Astrocyte of the spinal cord (primary cell): ENCODE measurements around the gene TMC8.
"Not testable (repeated sequence)": the region's sequence is repeated elsewhere in the genome, so short reads cannot be mapped to it uniquely, and the experiment has no call there.

Experiments
- DNase-seq: peaks from one replicate; pipeline ENCODE4 v3.0.0; 2011; ENCODE audit warnings: low read depth, low spot score
- H3K4me3 ChIP-seq: 2 replicates; pipeline ENCODE4 v1.5.1; 2011; ENCODE audit warnings: low read depth, mild to moderate bottlenecking, low read length, moderate library complexity
- in situ Hi-C: cut with HindIII; loops from 2 replicates; pipeline ENCODE4 v1.10.0; 2017; ENCODE audit warnings: low sequenced_read_pairs
- TF ChIP-seq, protein P1 (sequence below): IDR thresholded peaks from 2 replicates; pipeline ENCODE4 v1.5.1; 2012; ENCODE audit warnings: low read depth, mild to moderate bottlenecking, low read length, inconsistent platforms

TMC8 gene

DNA sequence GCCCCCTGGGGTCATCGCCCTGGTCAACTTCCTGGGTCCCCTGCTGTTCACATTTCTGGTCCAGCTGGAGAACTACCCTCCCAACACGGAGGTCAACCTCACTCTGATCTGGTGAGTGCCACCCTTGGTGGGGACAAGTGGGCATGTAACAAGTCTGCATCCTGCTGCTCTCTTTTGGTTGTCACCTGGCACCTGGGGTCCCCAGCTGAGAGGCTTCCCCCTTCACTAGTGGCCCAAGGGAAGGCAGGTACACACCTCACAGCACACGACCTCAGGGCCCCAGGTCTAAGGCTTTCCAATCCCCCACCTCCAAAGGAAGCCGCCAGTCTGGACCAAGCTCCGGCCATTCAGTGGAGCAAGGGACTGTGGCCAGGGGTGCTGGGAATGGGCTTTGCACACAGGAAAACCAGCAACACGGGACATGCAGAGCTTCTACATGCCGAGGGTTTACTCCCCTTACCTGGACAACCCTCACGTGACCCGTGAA lies 4.4 kb downstream of the TMC8 start:
- TF ChIP-seq, protein P1, sequence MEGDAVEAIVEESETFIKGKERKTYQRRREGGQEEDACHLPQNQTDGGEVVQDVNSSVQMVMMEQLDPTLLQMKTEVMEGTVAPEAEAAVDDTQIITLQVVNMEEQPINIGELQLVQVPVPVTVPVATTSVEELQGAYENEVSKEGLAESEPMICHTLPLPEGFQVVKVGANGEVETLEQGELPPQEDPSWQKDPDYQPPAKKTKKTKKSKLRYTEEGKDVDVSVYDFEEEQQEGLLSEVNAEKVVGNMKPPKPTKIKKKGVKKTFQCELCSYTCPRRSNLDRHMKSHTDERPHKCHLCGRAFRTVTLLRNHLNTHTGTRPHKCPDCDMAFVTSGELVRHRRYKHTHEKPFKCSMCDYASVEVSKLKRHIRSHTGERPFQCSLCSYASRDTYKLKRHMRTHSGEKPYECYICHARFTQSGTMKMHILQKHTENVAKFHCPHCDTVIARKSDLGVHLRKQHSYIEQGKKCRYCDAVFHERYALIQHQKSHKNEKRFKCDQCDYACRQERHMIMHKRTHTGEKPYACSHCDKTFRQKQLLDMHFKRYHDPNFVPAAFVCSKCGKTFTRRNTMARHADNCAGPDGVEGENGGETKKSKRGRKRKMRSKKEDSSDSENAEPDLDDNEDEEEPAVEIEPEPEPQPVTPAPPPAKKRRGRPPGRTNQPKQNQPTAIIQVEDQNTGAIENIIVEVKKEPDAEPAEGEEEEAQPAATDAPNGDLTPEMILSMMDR: no peak
- no peak for DNase-seq
- in situ Hi-C loops: no loop called here
- H3K4me3 ChIP-seq: no peak overlapping the region

DNA sequence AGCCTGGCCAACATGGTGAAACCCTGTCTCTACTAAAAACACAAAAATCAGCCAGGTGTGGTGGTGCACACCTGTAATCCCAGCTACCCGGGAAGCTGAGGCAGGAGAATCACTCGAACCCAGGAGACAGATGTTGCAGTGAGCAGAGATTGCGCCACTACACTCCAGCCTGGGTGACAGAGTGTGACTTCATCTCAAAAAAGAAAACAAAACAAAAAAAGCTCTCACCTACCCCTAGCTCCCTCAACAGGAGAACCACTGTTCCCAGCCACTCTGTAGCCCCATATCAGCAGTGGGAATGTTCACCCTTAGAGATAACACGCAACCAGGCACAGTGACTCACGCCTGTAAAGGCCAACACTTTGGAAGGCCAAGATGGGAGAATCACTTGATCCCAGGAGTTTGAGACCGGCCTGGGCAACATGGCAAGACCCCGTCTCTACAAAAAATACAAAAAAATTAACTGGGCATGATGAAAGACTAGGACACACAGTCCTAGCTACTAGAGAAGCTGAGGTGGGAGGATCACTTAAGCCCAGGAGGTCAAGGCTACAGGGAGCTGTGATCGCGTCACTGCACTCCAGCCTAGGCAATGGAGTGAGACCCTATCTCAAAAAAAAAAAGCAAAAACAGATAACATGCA lies 5.4 kb downstream of the TMC8 start:
- H3K4me3 ChIP-seq: no peak overlapping the region
- in situ Hi-C loops: no loop called here
- TF ChIP-seq, protein P1: no peak
- no peak for DNase-seq

DNA sequence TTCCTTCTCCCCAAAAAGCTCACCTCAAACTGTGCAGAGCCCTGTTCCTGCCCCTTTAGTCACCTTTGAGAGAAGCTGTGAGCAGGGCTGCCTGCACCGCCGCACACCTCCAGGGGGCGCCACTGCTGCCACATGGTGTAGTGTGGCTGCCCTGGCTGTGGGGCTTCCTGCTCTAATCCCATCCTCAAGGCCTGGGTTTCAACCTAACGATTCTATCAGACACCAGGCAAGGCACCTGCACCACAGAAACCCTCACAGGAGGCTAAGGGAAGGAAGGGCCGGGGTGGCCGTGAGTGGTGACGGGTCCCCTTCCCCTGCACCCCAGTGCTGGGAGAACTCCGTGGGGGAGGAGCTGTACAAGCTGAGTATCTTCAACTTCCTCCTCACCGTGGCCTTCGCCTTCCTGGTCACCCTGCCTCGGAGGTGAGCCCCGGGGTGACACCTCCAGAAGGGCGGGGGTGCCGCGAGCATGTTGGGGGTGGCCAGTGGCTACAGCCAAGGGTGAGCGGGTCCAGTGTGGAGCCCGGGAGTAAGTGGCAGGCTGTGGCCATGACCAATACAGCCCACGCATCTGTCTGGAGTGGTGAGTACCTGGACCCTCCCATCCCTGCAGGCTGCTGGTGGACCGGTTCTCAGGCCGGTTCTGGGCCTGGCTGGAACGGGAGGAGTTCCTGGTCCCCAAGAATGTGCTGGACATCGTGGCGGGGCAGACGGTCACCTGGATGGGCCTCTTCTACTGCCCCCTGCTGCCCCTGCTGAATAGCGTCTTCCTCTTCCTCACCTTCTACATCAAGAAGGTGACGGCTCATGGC lies 7.0 kb downstream of the TMC8 start:
- no peak overlapping the region for H3K4me3 ChIP-seq
- DNase-seq: no peak
- in situ Hi-C loops: no loop called here
- TF ChIP-seq, protein P1: peak; percentile 49

DNA sequence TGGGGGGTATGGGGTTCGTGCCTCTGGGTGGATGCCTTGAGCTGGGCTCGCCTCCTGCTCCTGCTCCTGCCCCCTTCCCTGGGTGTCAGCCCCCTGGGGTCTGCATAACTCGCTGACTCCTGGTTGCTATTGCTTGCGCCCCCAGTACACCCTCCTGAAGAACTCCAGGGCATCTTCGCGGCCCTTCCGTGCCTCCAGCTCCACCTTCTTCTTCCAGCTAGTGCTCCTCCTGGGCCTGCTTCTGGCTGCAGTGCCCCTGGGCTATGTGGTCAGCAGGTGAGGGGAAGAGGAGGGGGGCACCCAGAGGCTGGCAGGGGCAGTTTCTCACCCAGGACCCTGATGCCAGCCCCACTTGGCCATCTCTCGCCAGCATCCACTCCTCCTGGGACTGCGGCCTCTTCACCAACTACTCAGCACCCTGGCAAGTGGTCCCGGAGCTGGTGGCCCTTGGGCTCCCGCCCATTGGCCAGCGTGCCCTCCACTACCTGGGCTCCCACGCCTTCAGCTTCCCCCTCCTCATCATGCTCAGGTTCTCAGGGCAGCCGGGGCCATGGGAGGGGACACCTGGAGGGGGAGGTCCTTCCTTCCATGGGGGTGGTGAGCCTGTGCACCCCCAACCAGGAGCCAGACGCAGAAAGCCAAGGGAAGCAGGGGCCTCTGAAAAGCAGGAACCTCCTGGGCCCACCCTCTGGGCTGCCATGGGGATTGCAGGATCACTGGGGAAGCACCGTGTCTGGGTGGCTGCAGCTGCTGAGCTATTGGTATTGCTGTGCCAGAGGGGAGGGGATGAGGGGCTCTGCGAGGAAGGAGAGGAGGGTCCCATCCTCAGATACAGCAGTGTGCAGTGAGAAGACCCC lies 7.9 kb downstream of the TMC8 start:
- H3K4me3 ChIP-seq: no peak overlapping the region
- TF ChIP-seq, protein P1: no peak
- in situ Hi-C loops: no loop called here
- DNase-seq: no peak

DNA sequence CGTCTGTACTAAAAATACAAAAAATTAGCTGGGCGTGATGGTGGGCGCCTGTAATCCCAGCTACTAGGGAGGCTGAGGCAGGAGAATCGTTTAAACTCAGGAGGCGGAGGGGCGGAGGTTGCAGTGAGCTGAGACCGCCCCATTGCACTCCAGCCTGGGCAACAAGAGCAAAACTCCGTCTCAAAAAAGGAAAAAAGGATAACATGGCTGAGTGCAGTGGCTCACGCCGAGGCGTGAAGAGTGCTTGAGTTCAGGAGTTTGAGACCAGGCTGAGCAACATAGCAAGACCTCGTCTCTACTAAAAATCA lies 9.2 kb downstream of the TMC8 start:
- in situ Hi-C loops, H3K4me3 ChIP-seq, DNase-seq: not testable (repeated sequence)

DNA sequence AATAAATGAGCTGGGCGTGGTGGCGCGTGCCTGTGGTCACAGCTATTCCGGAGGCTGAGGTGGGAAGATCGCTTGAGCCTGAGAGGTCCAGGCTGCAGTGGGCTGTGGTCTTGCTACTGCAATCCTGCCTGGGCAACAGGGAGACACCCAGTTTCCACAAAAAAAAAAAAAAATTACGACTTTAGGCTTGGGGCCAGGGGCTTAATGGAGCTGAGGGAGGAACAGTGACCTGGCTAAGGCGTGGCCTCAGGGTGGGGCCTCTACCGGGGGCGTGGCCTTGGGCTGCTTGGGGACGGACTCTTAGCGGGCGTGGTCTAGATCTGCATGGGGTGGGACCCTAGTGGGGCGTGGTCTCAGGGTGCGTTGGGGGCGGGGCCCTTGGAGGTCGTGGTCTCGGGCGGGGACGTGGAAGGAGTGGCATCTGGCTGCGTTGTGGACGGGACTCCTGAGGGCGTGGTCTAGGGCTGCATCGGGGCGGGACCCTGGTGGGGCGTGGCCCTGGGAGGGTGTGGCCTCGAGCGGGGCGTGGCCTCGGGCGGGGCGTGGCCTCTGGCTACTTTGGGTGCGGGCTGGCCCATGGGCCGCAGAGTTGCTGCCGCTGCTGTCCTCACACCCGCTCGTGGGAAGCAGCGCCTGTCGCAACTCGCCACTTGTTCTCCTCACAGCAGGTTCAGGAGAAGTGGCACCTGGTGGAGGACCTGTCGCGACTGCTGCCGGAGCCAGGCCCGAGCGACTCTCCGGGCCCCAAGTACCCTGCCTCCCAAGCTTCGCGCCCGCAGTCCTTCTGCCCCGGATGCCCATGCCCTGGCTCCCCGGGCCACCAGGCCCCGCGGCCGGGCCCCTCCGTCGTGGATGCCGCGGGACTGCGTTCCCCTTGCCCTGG lies 9.8 kb downstream of the TMC8 start:
- in situ Hi-C loops: no loop called here
- TF ChIP-seq, protein P1: no peak
- DNase-seq: peak; percentile 73
- H3K4me3 ChIP-seq: no peak overlapping the region
